Measurements from ENCODE around the gene BANP.

DNA sequence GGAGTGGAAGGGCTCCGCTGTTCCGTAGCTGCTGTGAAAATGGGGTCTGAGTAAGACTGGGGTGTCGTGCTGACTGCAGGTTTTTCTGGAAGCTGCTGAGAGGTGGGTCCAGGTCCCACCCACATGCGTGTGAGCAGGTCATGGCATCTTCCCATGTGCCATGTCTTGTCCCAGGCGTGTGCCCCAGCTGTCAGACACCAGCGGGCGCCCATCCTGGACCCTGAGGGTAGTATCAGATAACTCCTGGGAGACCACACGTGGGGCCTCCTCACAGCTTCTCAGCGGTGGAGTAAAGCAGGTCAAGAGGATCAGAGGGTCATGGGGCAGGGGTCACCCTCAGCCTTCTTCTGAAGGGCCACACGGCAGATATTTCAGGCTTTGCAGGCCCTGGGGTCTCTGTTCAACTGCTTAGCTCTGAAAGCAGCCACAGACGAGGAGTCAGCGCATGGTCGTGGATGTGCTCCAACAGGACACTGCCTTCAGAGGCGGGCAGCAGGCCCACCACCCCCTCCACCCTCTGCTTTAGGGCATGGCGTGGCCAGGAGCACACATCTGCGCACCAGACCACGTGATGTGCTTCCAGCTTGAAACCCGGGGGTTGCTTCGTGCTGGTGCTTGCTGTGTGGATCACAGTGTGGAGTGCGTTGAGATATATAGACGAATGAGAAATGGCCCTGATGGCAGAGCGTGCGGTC, 68.7 kb downstream of the BANP start:
- TF ChIP-seq CTCF (IDR thresholded peaks at IDR 0.05; ENCODE audit: low read length) (no peak), EZH2 (IDR thresholded peaks at IDR 0.05; ENCODE audit: borderline replicate concordance, low read length) (no peak)

Data from OCI-LY1 (cell line).